Vagina (tissue), 2 donors: ENCODE data around the gene RNF4.

Experiments used
- CTCF ChIP-seq, 3 experiments: fragments of 450-650 bp in 2 of 3; fragments of 200-600 bp in 1 of 3; sonication (generic) in 1 of 3; IDR thresholded peaks; one replicate each; pipeline ENCODE4 v1.5.1; 2017 to 2019; ENCODE audit warnings: antibody characterized with exemption in 3 of 3, mild to moderate bottlenecking in 2 of 3, moderate library complexity in 2 of 3
- POLR2A ChIP-seq, 2 donors: fragments of 450-650 bp; IDR thresholded peaks; one replicate each; pipeline ENCODE4 v1.6.1; 2017; ENCODE audit warnings: antibody characterized with exemption in 2 of 2, mild to moderate bottlenecking in 2 of 2, moderate library complexity in 2 of 2
- POLR2AphosphoS5 ChIP-seq, 2 donors: sonication (generic); formaldehyde crosslinking; IDR thresholded peaks; one replicate each; pipeline ENCODE4 v1.9.0; 2017; ENCODE audit warnings: antibody characterized with exemption in 2 of 2, mild to moderate bottlenecking in 2 of 2, low read depth in 1 of 2; ENCODE audit not compliant: insufficient read depth in 1 of 2

GRCh38 chr4:2448589-2448988, 20.3 kb upstream of the RNF4 start:
- no peak for TF ChIP-seq POLR2AphosphoS5 (IDR thresholded peaks at IDR 0.05; ENCODE audit: insufficient read depth in 1 of 2, low read depth in 1 of 2)
- TF ChIP-seq CTCF (IDR thresholded peaks at IDR 0.05), result no peak
- no peak for TF ChIP-seq POLR2A (IDR thresholded peaks at IDR 0.05)
